ENCODE data around the gene MCIDAS. TPM values are rescaled to one million over a fixed set of nuclear protein-coding genes. Genes with fewer than 3 reads are reported as not detected.

The MCIDAS gene
- not detected for polyA plus RNA-seq (2012; ENCODE audit: insufficient read depth, insufficient read length, low read depth)

GRCh38 chr5:55226934-55227663, at the start of gene MCIDAS:
MCIDAS (minus strand) TSS chr5:55227315; CDS start chr5:55227138, 177 bp downstream.
- TF ChIP-seq, protein P1, sequence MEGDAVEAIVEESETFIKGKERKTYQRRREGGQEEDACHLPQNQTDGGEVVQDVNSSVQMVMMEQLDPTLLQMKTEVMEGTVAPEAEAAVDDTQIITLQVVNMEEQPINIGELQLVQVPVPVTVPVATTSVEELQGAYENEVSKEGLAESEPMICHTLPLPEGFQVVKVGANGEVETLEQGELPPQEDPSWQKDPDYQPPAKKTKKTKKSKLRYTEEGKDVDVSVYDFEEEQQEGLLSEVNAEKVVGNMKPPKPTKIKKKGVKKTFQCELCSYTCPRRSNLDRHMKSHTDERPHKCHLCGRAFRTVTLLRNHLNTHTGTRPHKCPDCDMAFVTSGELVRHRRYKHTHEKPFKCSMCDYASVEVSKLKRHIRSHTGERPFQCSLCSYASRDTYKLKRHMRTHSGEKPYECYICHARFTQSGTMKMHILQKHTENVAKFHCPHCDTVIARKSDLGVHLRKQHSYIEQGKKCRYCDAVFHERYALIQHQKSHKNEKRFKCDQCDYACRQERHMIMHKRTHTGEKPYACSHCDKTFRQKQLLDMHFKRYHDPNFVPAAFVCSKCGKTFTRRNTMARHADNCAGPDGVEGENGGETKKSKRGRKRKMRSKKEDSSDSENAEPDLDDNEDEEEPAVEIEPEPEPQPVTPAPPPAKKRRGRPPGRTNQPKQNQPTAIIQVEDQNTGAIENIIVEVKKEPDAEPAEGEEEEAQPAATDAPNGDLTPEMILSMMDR (IDR thresholded peaks at IDR 0.05; ENCODE audit: low read depth, low read length), result no peak
- Histone ChIP-seq H3K9me3 (no peaks in the 10 kb centered on the region), H3K27me3 (peaks cover 100% of the 10 kb centered on the region), H3K4me1 (no peaks in the 10 kb centered on the region), H3K36me3 (no peaks in the 10 kb centered on the region), H3K4me3 (ENCODE audit: low read depth, low read length) (peak within 1 kb of the TSS; percentile 54)
- peak; percentile 60 for DNase-seq

- no peak for DNase-seq
- Histone ChIP-seq H3K4me1 (no peaks in the 10 kb centered on the region), H3K27me3 (no peaks in the 10 kb centered on the region), H3K9me3 (no peaks in the 10 kb centered on the region), H3K4me3 (ENCODE audit: low read depth, low read length) (no peak overlapping the region), H3K36me3 (peaks cover 62% of the 10 kb centered on the region)
- TF ChIP-seq, protein P1 (IDR thresholded peaks at IDR 0.05; ENCODE audit: low read depth, low read length), result no peak
These were observed 49.7 kb upstream of the MCIDAS start for GRCh38 chr5:55276771-55277170.

DNA sequence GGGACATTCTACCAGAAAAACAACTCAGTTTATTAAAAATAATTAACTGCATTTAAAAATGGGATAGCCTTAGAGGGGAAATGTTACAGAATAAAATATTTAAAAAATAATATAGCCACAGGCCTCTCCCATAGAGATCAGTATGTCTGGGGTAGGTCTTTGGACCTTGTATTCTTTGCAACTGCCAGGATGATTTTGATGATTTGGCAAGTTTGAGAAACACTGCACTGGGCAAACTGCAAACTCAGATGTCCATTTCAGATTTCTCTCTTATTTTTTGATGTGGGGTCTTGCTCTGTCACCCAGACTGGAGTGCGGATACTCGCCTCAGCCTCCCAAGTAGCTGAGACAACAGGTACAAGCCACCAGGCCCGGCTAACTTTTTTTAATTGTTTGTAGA, 31.2 kb upstream of the MCIDAS start:
- H3K36me3 ChIP-seq, result peaks cover 37% of the 10 kb centered on the region

DNA sequence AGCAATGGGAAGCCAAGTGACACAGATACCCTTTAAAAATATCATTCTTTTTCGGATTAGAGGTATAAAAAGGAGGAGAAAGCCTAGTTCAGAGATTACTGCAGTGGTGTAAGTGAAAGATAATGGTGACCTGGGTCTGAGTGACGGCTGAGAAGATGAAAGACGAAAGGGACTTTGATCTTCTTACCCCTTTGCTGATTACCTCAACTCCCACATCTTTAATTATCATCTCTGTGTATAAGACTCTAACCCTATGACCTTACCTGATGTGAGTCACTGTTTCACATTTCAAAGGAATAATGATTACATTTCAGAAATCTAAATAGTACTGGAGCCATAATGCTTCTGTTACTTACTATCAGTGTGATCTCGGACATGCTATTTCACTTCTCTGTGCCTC, 27.7 kb upstream of the MCIDAS start:
- Histone ChIP-seq H3K9me3 (no peaks in the 10 kb centered on the region), H3K36me3 (peaks cover 21% of the 10 kb centered on the region), H3K4me3 (ENCODE audit: low read depth, low read length) (no peak overlapping the region), H3K4me1 (no peaks in the 10 kb centered on the region), H3K27me3 (no peaks in the 10 kb centered on the region; the same call in 1 of the 2 replicates)
- TF ChIP-seq, protein P1 (IDR thresholded peaks at IDR 0.05; ENCODE audit: low read depth, low read length), result no peak
- DNase-seq, result no peak

More for the DNA sequence above, 31.2 kb upstream of the MCIDAS start:
- Histone ChIP-seq H3K4me1 (no peaks in the 10 kb centered on the region), H3K27me3 (no peaks in the 10 kb centered on the region), H3K4me3 (ENCODE audit: low read depth, low read length) (no peak overlapping the region), H3K9me3 (no peaks in the 10 kb centered on the region)
- no peak for DNase-seq
- TF ChIP-seq, protein P1 (IDR thresholded peaks at IDR 0.05; ENCODE audit: low read depth, low read length), result no peak

GRCh38 chr5:55250064-55250463, 22.9 kb upstream of the MCIDAS start:
- no peak for DNase-seq
- Histone ChIP-seq H3K27me3 (no peaks in the 10 kb centered on the region; the same call in 1 of the 2 replicates), H3K4me1 (no peaks in the 10 kb centered on the region), H3K36me3 (no peaks in the 10 kb centered on the region), H3K9me3 (no peaks in the 10 kb centered on the region), H3K4me3 (ENCODE audit: low read depth, low read length) (no peak overlapping the region)
- TF ChIP-seq, protein P1 (IDR thresholded peaks at IDR 0.05; ENCODE audit: low read depth, low read length), result no peak

- Histone ChIP-seq H3K27me3 (peaks cover 18% of the 10 kb centered on the region), H3K4me1 (0 out of 2 replicates have a peak, but pooled peaks cover 3% of the 10 kb centered on the region), H3K4me3 (ENCODE audit: low read depth, low read length) (no peak overlapping the region), H3K9me3 (no peaks in the 10 kb centered on the region), H3K36me3 (no peaks in the 10 kb centered on the region)
- DNase-seq, result peak; percentile 46
- TF ChIP-seq, protein P1 (IDR thresholded peaks at IDR 0.05; ENCODE audit: low read depth, low read length), result no peak
These were observed 14.6 kb upstream of the MCIDAS start for GRCh38 chr5:55241746-55242145.

All from BE2C (cell line).